ENCODE measurements around the gene NODAL.
A peak's percentile ranks its signal among the peaks of the same experiment; 100 is the strongest.

The NODAL gene

GRCh38 chr10:70432561-70433263, 8.8 kb downstream of the NODAL start:
- DNase-seq: no peak

DNA sequence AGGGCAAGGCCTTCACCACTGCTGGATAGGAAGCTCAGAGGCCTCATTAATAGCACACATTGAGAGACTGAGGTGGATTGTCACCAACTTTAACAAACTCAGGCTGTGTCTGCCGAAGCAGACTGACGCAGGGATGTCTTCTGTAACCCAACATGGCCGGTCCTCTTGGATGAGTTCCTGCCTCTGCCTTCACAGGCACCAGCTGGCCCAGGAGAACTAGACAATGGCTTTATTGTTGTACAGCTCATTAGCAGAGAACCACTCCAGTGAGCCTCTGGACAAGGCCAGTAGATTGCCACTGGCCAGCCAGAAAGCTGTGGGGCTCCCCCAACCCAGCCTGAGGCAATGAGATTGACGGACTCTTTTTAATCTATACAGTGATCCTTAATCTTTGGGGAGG, 9.4 kb downstream of the NODAL start:
- DNase-seq: no peak

DNA sequence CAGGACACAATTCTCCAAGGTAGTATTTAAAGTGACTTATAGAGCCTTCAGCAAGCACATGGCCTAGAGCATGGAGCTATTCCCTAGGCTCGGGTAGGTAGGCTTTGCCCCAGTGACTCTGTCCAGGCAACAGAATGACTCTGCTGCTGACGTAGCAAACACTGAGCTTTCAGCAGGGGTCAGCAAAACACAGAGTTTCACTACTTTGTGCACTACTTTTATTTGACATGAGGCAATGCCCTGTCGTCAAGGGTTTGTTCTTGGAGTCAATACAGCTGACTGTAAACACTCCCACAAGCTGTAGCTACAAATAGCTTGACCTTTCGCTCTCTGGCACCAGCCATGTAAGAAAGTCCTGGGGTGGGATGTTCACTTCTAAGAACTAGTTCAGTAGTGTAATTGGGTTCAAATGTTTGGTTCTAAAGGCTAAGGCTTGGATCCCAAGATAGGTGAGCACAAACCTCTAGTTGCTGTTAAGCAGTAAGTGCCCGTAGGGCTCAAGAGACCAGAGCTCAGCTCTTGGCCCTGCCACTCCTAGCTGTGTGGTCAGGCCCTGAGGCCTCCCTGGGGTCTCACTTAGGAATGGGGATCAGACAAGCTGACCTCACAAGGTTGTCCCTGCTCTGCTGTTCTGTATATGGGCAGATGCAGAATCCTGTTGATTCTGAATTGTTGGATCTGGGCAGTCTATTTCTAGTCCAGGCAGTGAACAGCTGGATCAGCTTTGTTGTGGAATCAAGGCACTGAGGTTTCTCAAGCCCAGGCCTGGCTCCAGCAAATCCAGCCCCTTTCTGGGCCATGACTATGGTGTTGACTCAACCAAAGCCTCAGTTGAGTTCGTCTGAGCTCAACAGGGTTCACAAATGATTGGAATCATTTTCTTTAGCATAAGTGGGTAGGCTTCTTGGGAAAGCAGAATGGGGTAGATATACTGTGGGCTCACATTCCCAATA, 10.7 kb downstream of the NODAL start:
- DNase-seq: no peak

- DNase-seq: no peak
These were observed 14.7 kb downstream of the NODAL start for GRCh38 chr10:70426823-70427222.

DNA sequence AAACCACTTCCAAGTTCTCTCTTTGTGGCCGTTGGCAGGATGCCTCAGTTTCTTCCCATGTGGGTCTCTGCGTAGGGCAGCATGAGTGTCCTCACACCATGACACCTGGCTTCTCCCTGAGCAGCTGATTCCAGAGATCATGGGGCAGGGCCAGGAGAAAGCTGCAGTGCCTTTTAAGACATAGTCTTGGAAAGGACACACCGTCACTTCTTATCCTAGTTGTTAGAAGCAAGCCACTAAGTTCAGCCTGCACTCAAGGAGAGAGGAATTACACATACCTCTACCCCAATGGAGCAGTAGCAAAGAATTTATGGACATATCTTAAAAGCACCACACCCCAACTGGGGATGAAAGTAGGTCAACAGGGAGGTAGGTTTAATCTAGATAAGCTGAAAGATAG, 16.4 kb downstream of the NODAL start:
- DNase-seq: no peak

GRCh38 chr10:70424320-70424719, 17.2 kb downstream of the NODAL start:
- no peak for DNase-seq

- no peak for DNase-seq
These were observed 22.8 kb downstream of the NODAL start for GRCh38 chr10:70418713-70419112.

- DNase-seq: no peak
These were observed 23.3 kb downstream of the NODAL start for GRCh38 chr10:70418229-70418628.

GRCh38 chr10:70417568-70417967, 23.9 kb downstream of the NODAL start:
- no peak for DNase-seq

DNA sequence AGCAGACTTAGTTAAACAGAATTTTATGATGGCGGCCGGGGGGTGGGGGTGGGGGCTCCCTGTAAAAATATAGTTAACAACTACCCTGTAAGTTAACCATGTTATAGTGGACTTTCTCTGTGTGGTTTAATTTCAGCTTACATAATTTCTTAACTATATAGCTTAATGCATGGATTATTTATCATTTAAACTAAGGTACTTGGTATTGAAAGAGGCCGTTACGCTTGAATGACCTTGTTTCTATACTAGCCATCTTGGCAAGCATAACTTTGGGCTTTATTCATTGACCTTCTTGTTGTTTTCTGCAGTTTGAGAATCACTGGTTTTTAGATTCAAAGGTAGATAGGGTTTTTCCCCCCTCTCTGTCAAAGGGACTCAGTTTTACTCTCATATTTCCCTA, 29.1 kb downstream of the NODAL start:
- DNase-seq: no peak

GRCh38 chr10:70410608-70411007, 30.9 kb downstream of the NODAL start:
- no peak for DNase-seq

DNA sequence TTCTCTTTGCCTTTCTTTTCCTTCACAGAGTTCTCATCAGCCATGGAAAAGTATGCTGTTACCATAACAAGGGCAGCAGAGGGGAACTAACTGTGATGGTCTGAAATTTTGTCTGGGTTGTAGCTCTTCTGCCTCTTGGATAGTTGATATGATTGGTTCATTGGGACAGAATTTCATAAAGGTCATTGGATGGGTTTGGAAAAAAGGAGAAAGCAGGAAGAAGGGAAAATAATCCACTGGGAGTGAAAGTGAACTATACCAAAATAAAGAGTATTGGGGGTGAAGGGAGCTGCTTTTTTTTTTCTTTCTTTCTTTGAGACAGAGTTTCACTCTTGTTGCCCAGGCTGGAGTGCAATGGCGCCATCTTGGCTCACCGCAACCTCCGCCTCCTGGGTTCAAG, 31.7 kb downstream of the NODAL start:
- no peak for DNase-seq

- DNase-seq: no peak
These were observed 36.2 kb downstream of the NODAL start for GRCh38 chr10:70405037-70405824.

DNA sequence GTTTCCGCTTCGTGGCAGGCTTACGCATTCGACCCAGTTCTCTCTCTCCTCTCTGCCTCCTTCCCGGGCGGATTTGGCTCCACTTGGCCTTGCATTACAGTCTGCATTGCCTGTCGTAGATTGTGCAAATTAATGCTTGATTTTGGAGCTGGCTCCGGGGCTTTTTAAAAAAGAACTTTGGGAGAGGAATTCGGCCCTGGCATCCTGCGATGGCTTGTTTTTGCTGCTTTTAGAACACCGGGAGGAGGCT, 36.8 kb downstream of the NODAL start:
- DNase-seq: no peak

DNA sequence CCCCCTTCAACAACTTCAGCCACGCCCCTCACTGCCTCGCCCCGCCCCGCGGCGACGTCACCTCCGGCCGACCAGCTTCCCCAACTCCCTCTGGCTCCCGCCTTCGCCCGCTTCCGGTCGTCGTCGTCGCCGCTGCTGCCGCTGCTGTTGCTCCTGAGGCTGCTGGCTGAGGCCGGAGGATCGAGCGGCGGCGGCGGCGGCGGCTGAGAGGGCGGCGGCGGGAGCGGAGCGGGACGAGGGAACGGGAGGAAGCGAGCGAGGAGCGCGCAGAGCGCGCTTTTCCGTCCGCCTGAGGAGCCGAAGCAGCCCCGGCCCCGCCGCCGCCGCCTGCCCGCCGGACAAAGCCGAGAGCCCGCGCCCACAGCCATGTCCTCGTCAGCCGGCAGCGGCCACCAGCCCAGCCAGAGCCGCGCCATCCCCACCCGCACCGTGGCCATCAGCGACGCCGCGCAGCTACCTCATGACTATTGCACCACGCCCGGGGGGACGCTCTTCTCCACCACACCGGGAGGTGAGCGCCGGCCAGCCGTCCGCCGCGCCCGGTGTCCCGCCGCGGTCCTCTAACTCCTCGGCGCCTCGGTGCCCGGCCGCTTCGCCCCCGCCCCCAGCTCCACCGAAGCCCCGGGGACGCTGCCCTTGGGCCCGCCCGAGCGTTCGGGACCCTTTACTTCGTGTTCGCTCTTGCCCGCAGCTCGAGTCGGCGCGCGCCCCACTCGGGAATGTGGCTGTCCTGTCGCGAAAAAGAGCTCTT, 37.3 kb downstream of the NODAL start, which contains the start of gene EIF4EBP2:
Gene EIF4EBP2, plus strand, starts transcription at position 110 of the 751 bp plus-strand sequence. Its CDS starts 257 bp downstream, at position 367.
- DNase-seq: peak; percentile 46

GRCh38 chr10:70403483-70404035, 37.9 kb downstream of the NODAL start:
- no peak for DNase-seq

GRCh38 chr10:70399177-70399576, 42.3 kb downstream of the NODAL start:
- DNase-seq: no peak

DNA sequence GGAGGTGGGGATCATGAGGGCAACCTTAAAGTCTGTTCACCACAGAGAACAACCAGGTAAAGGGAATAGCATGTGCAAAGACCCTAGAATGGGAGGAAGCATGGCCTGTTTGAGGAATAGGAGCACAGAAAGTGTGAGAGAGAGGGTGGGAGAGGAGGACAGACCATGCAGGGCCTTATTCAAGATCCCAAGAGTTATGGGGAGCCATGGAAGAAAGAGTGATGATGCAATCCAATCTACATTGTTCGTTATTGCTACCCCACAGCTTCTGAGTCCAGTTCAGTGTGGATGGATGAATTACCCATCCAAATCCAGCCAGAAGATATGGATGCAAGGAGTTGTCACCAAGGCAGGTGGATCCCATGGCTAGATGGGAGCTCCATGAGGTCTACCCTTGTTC, 45.3 kb downstream of the NODAL start:
- no peak for DNase-seq

DNA sequence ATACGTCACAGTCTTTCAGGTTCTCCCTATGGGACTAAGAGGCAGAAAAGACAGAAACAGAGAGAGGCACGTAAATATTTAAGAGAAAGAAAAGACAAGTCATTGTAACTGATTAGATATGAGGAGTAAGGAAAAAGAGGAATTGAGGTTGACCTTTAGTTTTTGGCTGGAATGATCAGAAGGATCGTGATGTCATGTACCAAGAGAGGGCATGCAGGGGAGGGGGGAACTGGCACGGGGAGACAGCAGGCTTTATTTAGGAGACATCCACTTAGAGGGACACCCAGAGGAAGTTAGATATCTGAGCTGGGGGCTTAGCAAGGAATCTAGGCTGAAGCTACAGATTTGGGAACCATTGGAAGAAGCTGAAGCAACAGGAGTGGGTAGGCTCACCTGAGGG, 49.8 kb downstream of the NODAL start:
- no peak for DNase-seq
